Astrocyte (in vitro differentiated cells and primary cell): ENCODE measurements around the gene ZNF549. TPM values are rescaled to one million over a fixed set of nuclear protein-coding genes. Genes with fewer than 3 reads are reported as not detected.

ENCODE experiments used
- DNase-seq: peaks from one replicate; pipeline ENCODE4 v3.0.0-alpha.2; 2010; ENCODE audit warnings: low read depth
- FAIRE-seq: peaks from 2 replicates; lab custom pipeline; 2011; peaks lifted over from hg19 to GRCh38; lab: Jason Lieb, UNC
- H2AFZ ChIP-seq: 2 replicates; pipeline ENCODE4 v1.6.0; 2012; ENCODE audit warnings: low read depth, low read length, inconsistent platforms
- H3K27ac ChIP-seq: 2 replicates; pipeline ENCODE4 v1.5.1; 2011; ENCODE audit warnings: low read depth, low read length, inconsistent platforms
- H3K27me3 ChIP-seq: 2 replicates; pipeline ENCODE4 v1.6.0; 2011; ENCODE audit warnings: low read length, inconsistent platforms; ENCODE audit not compliant: insufficient read depth
- H3K36me3 ChIP-seq: 2 replicates; pipeline ENCODE4 v1.5.1; 2011; ENCODE audit warnings: low read length, inconsistent platforms; ENCODE audit not compliant: insufficient read depth
- H3K4me1 ChIP-seq: 2 replicates; pipeline ENCODE4 v1.5.1; 2011; ENCODE audit warnings: low read length, inconsistent platforms; ENCODE audit not compliant: insufficient read depth
- H3K4me2 ChIP-seq: 2 replicates; pipeline ENCODE4 v1.6.0; 2012; ENCODE audit warnings: low read length, inconsistent platforms
- H3K4me3 ChIP-seq: 2 replicates; pipeline ENCODE4 v1.5.1; 2011; ENCODE audit warnings: low read depth, mild to moderate bottlenecking, low read length, inconsistent platforms; ENCODE audit not compliant: insufficient read depth
- H3K79me2 ChIP-seq: 2 replicates; pipeline ENCODE4 v1.6.0; 2012; ENCODE audit warnings: mild to moderate bottlenecking, low read length, inconsistent platforms; ENCODE audit not compliant: insufficient read depth
- H3K9ac ChIP-seq: 2 replicates; pipeline ENCODE4 v1.6.0; 2012; ENCODE audit warnings: mild to moderate bottlenecking, low read length, inconsistent platforms
- H3K9me3 ChIP-seq: 2 replicates; pipeline ENCODE4 v1.5.1; 2012; ENCODE audit warnings: low read depth, mild to moderate bottlenecking, low read length, inconsistent platforms; ENCODE audit not compliant: insufficient read depth
- H4K20me1 ChIP-seq: 2 replicates; pipeline ENCODE4 v1.6.0; 2012; ENCODE audit warnings: low read length, inconsistent platforms; ENCODE audit not compliant: insufficient read depth
- H3K27ac Mint-ChIP-seq: one replicate; pipeline ENCODE4 v1.8.0; 2021; ENCODE audit warnings: mild to moderate bottlenecking, mixed read lengths; ENCODE audit not compliant: unreplicated experiment
- H3K27me3 Mint-ChIP-seq: one replicate; pipeline ENCODE4 v1.8.0; 2021; ENCODE audit warnings: low read depth, mixed read lengths; ENCODE audit not compliant: unreplicated experiment
- H3K36me3 Mint-ChIP-seq: one replicate; pipeline ENCODE4 v1.8.0; 2021; ENCODE audit warnings: low read depth, mixed read lengths; ENCODE audit not compliant: unreplicated experiment
- H3K4me1 Mint-ChIP-seq: one replicate; pipeline ENCODE4 v1.8.0; 2021; ENCODE audit warnings: low read depth, mixed read lengths; ENCODE audit not compliant: unreplicated experiment
- H3K4me3 Mint-ChIP-seq: one replicate; pipeline ENCODE4 v1.8.0; 2021; ENCODE audit warnings: mild to moderate bottlenecking, moderate library complexity, mixed read lengths; ENCODE audit not compliant: unreplicated experiment
- H3K9me3 Mint-ChIP-seq: one replicate; pipeline ENCODE4 v1.8.0; 2021; ENCODE audit warnings: mild to moderate bottlenecking, mixed read lengths; ENCODE audit not compliant: unreplicated experiment
- EZH2 ChIP-seq: IDR thresholded peaks from 2 replicates; pipeline ENCODE4 v1.6.1; 2012; ENCODE audit warnings: mild to moderate bottlenecking, low read length, inconsistent platforms; ENCODE audit not compliant: insufficient read depth
- total RNA-seq: library from RNA; stranded (reverse); gene quantifications from 2 replicates; pipeline ENCODE4 v1.2.1, GENCODE V29; 2021
- TF ChIP-seq, protein P1 (sequence below): IDR thresholded peaks from 2 replicates; pipeline ENCODE4 v1.5.1; 2011; ENCODE audit warnings: low read depth, mild to moderate bottlenecking, inconsistent platforms, low read length, moderate library complexity; ENCODE audit not compliant: insufficient read depth

Gene ZNF549
- total RNA-seq, 1 donor from 2014 or later = 7.3 TPM

DNA sequence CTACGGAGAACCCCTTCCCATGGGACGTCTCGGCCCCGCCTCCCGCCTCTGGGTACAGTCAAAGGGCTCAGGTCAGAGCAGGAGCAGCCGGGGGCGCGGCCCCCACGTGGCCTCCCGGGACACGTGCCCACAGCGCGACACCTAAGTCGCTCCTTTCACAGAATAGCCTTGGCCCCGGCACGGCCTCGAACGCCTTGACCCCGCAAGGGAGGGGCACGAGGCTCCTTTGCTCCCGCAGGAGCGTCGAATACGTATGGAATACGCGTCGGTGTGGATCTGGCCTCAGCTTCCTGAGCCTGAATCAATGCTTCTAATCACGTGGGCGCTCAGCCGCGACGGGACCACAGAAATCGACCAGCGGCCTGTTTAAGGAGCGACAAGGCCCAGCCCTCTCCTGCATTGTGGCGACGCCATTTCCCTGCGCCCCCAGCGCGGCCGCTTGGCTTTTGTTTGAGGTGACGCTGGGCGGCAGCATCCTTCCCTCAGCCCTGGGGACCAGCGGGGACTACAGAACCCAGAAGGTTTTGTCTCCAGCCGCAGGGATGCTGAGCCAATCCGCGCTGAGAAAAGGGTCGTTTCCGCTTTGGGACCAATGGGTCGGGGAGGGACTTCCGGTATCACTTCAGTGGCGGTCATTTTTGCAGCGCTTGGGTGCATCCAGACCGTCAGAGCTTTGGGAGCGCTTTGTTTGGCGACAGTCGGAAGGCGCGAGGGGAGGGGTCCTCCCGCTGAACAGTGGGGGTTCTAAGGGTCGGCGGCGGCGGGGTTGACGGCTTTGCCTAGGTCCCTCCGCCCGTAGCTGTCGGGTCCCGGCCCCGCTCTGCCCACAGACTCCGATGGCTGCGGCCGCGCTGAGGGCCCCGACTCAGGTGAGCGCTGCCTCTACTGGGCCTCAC lies 56.6 kb downstream of the ZNF549 start, which contains the start of gene ZIK1:
Gene ZIK1 (plus strand): TSS at position 625 of the 896 bp plus-strand sequence. CDS start 212 bp downstream, at position 837.
- H3K27me3 Mint-ChIP-seq = no peaks in the 10 kb centered on the region
- Histone ChIP-seq H3K27ac (no peak within 1 kb of the TSS), H3K9me3 (peaks cover 41% of the 10 kb centered on the region), H3K36me3 (peaks cover 4% of the 10 kb centered on the region), H3K27me3 (no peaks in the 10 kb centered on the region), H4K20me1 (no peaks in the 10 kb centered on the region), H3K79me2 (peaks cover 12% of the 10 kb centered on the region), H2AFZ (peak within 1 kb of the TSS; percentile 100), H3K4me2 (peak within 1 kb of the TSS; percentile 89), H3K4me3 (peak within 1 kb of the TSS; percentile 73), H3K9ac (peak within 1 kb of the TSS; percentile 64), H3K4me1 (peaks cover 6% of the 10 kb centered on the region)
- FAIRE-seq = peak; percentile 75
- H3K4me3 Mint-ChIP-seq = peak within 1 kb of the TSS; percentile 91
- peaks cover 32% of the 10 kb centered on the region for H3K9me3 Mint-ChIP-seq
- peaks cover 9% of the 10 kb centered on the region for H3K4me1 Mint-ChIP-seq
- DNase-seq = peak; percentile 87
- peak within 1 kb of the TSS; percentile 42 for H3K27ac Mint-ChIP-seq
- peaks cover 34% of the 10 kb centered on the region for H3K36me3 Mint-ChIP-seq
- TF ChIP-seq, protein P1, sequence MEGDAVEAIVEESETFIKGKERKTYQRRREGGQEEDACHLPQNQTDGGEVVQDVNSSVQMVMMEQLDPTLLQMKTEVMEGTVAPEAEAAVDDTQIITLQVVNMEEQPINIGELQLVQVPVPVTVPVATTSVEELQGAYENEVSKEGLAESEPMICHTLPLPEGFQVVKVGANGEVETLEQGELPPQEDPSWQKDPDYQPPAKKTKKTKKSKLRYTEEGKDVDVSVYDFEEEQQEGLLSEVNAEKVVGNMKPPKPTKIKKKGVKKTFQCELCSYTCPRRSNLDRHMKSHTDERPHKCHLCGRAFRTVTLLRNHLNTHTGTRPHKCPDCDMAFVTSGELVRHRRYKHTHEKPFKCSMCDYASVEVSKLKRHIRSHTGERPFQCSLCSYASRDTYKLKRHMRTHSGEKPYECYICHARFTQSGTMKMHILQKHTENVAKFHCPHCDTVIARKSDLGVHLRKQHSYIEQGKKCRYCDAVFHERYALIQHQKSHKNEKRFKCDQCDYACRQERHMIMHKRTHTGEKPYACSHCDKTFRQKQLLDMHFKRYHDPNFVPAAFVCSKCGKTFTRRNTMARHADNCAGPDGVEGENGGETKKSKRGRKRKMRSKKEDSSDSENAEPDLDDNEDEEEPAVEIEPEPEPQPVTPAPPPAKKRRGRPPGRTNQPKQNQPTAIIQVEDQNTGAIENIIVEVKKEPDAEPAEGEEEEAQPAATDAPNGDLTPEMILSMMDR = no peak
- TF ChIP-seq EZH2 = no peak

DNA sequence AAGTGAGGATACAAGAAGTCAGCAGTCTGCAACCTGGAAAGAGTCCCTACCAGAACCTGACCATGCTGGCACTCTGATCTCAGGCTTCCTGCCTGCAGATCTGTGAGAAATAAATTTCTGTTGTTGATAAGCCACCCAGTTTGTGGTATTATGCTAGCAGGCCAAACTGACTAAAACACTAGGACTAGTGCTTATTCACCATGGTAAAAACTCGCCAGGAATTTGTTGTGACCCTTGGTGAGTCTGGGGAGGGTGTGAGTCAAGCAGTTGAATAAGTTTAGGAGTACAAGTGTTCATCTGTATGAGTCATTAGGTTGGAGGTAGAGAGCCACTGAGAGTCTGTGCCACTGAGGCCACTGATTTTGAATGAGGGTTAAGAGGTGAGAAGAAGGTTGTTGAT lies 60.4 kb downstream of the ZNF549 start:
- Mint-ChIP-seq H3K27me3 (no peaks in the 10 kb centered on the region), H3K36me3 (peaks cover 69% of the 10 kb centered on the region), H3K4me1 (peaks cover 9% of the 10 kb centered on the region), H3K4me3 (peak overlapping the region; percentile 58), H3K27ac (peak overlapping the region; percentile 29), H3K9me3 (peaks cover 50% of the 10 kb centered on the region)
- peaks cover 6% of the 10 kb centered on the region for H3K4me1 ChIP-seq
- DNase-seq (peak; percentile 79), FAIRE-seq (peak; percentile 87)
- peaks cover 67% of the 10 kb centered on the region for H3K9me3 ChIP-seq
- H2AFZ ChIP-seq = no peak overlapping the region
- TF ChIP-seq, protein P1 = no peak
- no peak for TF ChIP-seq EZH2
- no peak overlapping the region for H3K27ac ChIP-seq
- H3K27me3 ChIP-seq = no peaks in the 10 kb centered on the region
- H4K20me1 ChIP-seq = no peaks in the 10 kb centered on the region
- no peak overlapping the region for H3K9ac ChIP-seq
- peaks cover 26% of the 10 kb centered on the region for H3K36me3 ChIP-seq
- H3K4me3 ChIP-seq = no peak overlapping the region
- peak overlapping the region; percentile 4 for H3K4me2 ChIP-seq
- H3K79me2 ChIP-seq = peaks cover 12% of the 10 kb centered on the region

DNA sequence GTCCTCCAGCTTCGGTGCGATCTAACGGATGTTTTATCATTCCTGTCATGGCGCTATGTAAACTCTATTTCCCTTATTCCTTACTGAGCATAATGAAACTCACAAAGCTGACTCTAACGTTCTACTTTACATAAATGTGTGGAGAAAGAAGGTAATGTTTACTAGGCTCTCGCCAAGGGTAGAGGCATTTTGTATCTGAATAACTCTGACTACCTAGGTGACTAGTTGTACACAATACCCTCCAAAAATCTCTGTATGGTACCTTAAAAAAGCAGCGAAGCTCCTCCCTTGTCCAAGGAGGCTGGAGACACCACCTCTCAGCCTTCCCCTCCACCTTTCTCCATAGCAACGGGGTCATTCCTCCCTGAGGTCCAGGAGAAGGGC lies 72.2 kb downstream of the ZNF549 start:
- H3K27me3 Mint-ChIP-seq = no peaks in the 10 kb centered on the region
- Histone ChIP-seq H3K9ac (no peak overlapping the region), H2AFZ (peak overlapping the region; percentile 95), H3K79me2 (peaks cover 17% of the 10 kb centered on the region), H3K27me3 (no peaks in the 10 kb centered on the region), H3K27ac (no peak overlapping the region), H3K4me1 (peaks cover 5% of the 10 kb centered on the region), H4K20me1 (no peaks in the 10 kb centered on the region), H3K36me3 (peaks cover 2% of the 10 kb centered on the region), H3K4me2 (peak overlapping the region; percentile 87), H3K9me3 (peaks cover 6% of the 10 kb centered on the region), H3K4me3 (peak overlapping the region; percentile 76)
- TF ChIP-seq, protein P1 = no peak
- TF ChIP-seq EZH2 = no peak
- H3K27ac Mint-ChIP-seq = no peak overlapping the region
- H3K4me3 Mint-ChIP-seq = peak overlapping the region; percentile 85
- peak; percentile 26 for FAIRE-seq
- no peak for DNase-seq
- peaks cover 9% of the 10 kb centered on the region for H3K36me3 Mint-ChIP-seq
- H3K9me3 Mint-ChIP-seq = peaks cover 3% of the 10 kb centered on the region
- H3K4me1 Mint-ChIP-seq = no peaks in the 10 kb centered on the region
